Lower leg skin (tissue), 3 donors: ENCODE results near the gene DNAJC13.

Experiments
- POLR2A ChIP-seq, 2 donors: fragments of 450-650 bp; IDR thresholded peaks; one replicate each; pipeline ENCODE4 v1.6.1; 2016 to 2017; ENCODE audit warnings: antibody characterized with exemption in 2 of 2, mild to moderate bottlenecking in 1 of 2, moderate library complexity in 1 of 2
- TF ChIP-seq, protein P1 (sequence below), 3 donors: fragments of 450-650 bp; IDR thresholded peaks; one replicate each; pipeline ENCODE4 v1.5.1; 2016; ENCODE audit warnings: antibody characterized with exemption in 3 of 3, mild to moderate bottlenecking in 3 of 3, moderate library complexity in 2 of 3

DNA sequence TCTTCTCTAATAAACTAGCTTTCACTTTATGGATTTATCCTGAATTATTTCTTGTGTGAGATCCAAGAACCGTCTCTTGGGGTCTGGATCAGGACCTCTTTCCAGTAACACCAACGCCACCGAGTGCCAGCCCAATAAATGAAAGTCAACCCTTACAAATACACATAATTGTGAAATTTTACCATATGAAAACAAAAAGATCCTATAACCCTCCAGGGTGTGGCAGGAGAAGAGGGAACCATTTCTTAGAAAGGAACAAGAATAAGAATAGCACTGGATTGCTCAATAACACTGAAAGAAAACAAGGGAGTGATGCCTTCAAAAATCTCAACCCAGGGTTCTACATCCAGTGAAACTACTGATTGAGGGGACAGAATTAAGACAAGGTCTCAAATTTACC, 128.2 kb downstream of the DNAJC13 start:
- TF ChIP-seq, protein P1, sequence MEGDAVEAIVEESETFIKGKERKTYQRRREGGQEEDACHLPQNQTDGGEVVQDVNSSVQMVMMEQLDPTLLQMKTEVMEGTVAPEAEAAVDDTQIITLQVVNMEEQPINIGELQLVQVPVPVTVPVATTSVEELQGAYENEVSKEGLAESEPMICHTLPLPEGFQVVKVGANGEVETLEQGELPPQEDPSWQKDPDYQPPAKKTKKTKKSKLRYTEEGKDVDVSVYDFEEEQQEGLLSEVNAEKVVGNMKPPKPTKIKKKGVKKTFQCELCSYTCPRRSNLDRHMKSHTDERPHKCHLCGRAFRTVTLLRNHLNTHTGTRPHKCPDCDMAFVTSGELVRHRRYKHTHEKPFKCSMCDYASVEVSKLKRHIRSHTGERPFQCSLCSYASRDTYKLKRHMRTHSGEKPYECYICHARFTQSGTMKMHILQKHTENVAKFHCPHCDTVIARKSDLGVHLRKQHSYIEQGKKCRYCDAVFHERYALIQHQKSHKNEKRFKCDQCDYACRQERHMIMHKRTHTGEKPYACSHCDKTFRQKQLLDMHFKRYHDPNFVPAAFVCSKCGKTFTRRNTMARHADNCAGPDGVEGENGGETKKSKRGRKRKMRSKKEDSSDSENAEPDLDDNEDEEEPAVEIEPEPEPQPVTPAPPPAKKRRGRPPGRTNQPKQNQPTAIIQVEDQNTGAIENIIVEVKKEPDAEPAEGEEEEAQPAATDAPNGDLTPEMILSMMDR (IDR thresholded peaks at IDR 0.05), result no peak
- TF ChIP-seq POLR2A (IDR thresholded peaks at IDR 0.05), result no peak
